Fibroblast of skin of back (primary cell): Measurements from ENCODE around the gene MPND.

ENCODE experiments used
- DNase-seq: peaks from one replicate; pipeline ENCODE4 v3.0.0-alpha.2; 2013

Gene MPND

DNA sequence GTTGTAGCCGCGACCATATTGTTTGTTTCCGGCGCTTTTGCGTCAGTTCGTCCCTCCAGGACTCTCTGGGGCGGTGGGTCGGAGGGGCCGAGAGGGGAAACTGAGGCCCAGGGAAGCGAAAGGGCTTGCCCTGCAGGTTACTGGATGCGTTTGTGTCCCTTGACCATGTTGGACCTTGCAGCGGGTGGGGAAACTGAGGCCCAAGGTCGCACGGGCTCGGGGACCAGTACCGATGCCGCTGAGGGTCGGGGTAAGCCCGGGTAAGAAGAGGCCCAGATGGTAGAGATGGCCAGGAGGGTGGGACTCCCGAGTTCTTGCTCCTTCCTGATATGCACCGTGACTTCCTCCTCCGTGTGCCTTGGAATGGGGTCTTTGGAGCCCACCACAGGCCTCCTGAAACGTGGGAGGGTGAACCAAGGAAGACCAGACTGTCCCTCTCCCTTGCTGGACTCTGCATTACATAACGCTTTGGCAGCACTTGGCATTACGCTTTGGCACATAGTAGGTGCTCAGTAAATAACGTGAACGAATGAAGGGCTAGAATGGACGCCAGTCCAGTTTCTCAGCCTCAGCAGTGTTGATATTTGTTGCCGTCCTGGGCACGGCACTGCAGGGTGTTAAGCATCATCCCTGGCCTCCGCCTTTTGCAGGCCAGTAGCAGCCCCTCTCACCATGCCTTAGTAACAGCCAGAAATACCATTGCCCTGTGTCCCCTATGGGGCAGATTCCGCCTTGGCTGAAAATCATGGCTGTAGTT is 59.8 kb downstream of the MPND start:
- DNase-seq: no peak

DNA sequence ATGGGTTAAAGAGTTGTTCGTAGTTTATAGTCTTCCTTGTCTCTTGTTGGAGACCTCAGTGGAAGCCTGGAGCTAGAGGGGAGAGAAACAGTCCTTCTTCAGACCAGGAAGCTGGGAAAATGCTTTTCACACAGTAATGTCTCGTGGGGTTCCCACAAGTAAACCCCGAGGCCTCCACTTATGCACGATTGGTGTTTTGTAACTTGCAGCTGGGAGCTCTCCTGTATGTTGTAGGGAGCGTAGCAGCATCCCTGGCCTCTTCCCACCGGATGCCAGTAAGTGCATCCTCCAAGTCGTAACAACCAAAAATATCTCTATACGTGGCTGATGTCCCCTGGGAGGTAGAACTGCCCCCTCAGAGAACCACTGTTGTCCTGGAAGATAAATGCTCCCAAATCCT is 62.6 kb downstream of the MPND start:
- DNase-seq: no peak

DNA sequence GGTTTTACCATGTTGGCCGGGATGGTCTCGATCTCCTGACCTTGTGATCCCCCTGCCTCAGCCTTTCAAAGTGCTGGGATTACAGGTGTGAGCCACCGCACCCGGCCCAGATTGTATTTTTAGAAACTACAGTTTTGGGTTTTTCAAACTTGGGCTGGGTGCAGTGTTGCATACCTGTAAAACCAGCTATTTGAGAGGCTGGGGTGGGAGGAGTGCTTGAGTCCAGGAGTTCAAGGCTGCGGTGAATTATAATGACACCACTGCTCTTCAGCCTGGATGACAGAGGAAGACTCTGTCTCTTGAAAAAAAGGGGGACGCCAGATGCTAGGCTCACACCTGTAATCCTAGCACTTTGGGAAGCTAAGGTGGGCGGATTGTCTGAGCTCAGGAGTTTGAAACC is 63.3 kb downstream of the MPND start:
- no peak for DNase-seq

DNA sequence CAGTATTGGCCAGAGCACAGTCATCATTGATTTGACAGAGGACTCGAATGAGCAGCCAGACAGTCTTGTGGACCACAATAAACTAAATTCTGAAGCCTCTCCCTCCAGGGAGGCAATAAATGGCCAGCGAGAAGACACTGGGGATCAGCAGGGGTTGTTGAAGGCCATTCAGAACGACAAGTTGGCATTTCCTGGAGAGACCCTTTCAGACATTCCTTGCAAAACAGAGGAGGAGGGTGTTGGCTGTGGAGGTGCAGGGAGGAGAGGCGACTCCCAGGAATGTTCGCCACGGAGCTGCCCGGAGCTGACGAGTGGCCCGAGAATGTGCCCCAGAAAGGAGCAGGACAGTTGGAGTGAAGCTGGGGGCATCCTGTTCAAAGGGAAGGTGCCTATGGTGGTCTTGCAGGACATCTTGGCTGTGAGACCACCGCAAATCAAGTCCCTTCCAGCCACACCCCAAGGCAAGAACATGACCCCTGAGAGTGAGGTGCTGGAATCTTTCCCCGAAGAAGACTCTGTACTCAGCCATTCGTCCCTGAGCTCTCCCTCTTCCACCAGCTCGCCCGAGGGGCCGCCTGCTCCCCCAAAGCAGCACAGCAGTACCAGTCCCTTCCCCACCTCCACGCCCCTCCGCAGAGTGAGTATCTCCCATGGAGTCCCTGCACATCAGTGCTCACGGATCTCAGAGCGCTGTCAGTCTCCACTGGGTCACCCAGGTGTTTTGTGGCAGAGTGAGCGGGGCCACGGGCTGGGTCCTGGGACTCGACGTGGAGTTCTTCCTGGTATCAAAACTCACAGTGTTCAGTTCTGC is 66.0 kb downstream of the MPND start:
- no peak for DNase-seq
